Fibroblast of skin of left quadriceps (primary cell): ENCODE data around the gene ALDH3B2.
"Not testable (repeated sequence)": the region's sequence is repeated elsewhere in the genome, so short reads cannot be mapped to it uniquely, and the experiment has no call there.

ENCODE experiments used
- DNase-seq, 2 experiments: peaks; one replicate each; pipeline ENCODE4 v3.0.0-alpha.2; 2013; ENCODE audit warnings: low read depth in 2 of 2

Gene ALDH3B2

GRCh38 chr11:67685641-67686332 is 11.4 kb upstream of the ALDH3B2 start:
- DNase-seq: not testable (repeated sequence)

GRCh38 chr11:67682126-67683034 is 8.0 kb upstream of the ALDH3B2 start:
- DNase-seq: not testable (repeated sequence)

GRCh38 chr11:67680696-67681470 is 6.5 kb upstream of the ALDH3B2 start:
- no peak for DNase-seq

GRCh38 chr11:67675058-67675747 is 780 bp upstream of the ALDH3B2 start:
- no peak for DNase-seq

GRCh38 chr11:67673902-67674301 is 521 bp downstream of the ALDH3B2 start:
- DNase-seq: no peak

GRCh38 chr11:67673358-67673757 is 1.1 kb downstream of the ALDH3B2 start:
- no peak for DNase-seq

- DNase-seq: no peak
These were observed 3.3 kb downstream of the ALDH3B2 start for GRCh38 chr11:67671211-67671520.

- DNase-seq: no peak
These were observed 3.9 kb downstream of the ALDH3B2 start for GRCh38 chr11:67670316-67671210.

- no peak for DNase-seq
These were observed 6.3 kb downstream of the ALDH3B2 start for GRCh38 chr11:67668192-67668551.

GRCh38 chr11:67667490-67668191 is 6.8 kb downstream of the ALDH3B2 start:
- no peak for DNase-seq

- DNase-seq: no peak
These were observed 7.5 kb downstream of the ALDH3B2 start for GRCh38 chr11:67666676-67667489.

- DNase-seq: no peak
These were observed 8.1 kb downstream of the ALDH3B2 start for GRCh38 chr11:67666303-67666645.

GRCh38 chr11:67665541-67666302 is 8.7 kb downstream of the ALDH3B2 start:
- DNase-seq: no peak

GRCh38 chr11:67664696-67665540 is 9.5 kb downstream of the ALDH3B2 start:
- no peak for DNase-seq

- no peak for DNase-seq
These were observed 10.2 kb downstream of the ALDH3B2 start for GRCh38 chr11:67664213-67664585.

GRCh38 chr11:67663532-67664212 is 10.8 kb downstream of the ALDH3B2 start:
- DNase-seq: no peak

- DNase-seq: no peak
These were observed 11.4 kb downstream of the ALDH3B2 start for GRCh38 chr11:67662835-67663531.
